ENCODE measurements around the gene GNG13. TPM values are rescaled to one million over a fixed set of nuclear protein-coding genes. Genes with fewer than 3 reads are reported as not detected.
"Not testable (repeated sequence)": the region's sequence is repeated elsewhere in the genome, so short reads cannot be mapped to it uniquely, and the experiment has no call there.

Gene GNG13
- total RNA-seq, 1 donor from 2014 or later: not detected

DNA sequence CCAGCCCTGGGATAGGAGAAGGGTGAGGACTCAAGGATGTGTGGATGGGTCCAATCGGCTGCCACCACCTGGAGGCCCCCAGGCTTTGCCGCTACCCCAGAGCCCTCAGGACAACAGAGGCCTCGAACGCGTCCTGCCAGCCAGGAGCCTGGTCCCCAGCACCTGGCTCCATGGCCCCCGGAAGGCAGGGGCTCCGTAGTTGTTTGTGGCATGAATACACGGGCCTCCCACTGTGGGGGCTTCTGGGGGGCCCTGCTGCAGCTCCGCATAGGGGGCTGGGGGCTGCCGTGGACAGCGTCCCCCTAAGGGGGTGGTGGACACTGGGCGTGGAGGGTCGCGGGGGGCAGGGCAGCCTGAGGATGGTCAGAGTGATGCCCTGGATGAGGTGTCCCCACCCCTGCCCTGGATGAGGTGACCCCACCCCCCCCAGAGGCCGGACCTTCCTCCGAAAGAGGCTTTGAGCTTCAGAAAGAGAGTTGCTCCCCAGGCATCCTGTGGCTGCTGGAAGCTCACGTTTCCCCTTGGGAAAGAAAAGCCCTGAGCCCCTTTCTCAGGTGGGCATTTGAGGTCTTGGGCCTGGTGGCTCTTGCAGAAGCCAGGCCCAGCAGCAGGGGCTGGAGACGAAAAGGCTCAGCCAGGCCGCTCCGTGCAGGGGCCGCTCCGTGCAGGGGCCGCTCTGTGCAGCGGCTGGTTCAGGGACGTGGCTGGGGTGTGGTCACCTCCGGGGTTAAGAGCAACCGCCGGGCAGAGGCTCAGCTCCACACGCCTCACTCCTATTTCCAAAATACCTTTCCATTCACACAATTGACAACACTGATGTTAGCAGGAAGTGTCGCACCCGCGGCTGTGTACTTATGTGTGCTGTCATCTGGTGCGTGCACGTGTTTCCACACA, 40.3 kb upstream of the GNG13 start:
- TF ChIP-seq, protein P1, sequence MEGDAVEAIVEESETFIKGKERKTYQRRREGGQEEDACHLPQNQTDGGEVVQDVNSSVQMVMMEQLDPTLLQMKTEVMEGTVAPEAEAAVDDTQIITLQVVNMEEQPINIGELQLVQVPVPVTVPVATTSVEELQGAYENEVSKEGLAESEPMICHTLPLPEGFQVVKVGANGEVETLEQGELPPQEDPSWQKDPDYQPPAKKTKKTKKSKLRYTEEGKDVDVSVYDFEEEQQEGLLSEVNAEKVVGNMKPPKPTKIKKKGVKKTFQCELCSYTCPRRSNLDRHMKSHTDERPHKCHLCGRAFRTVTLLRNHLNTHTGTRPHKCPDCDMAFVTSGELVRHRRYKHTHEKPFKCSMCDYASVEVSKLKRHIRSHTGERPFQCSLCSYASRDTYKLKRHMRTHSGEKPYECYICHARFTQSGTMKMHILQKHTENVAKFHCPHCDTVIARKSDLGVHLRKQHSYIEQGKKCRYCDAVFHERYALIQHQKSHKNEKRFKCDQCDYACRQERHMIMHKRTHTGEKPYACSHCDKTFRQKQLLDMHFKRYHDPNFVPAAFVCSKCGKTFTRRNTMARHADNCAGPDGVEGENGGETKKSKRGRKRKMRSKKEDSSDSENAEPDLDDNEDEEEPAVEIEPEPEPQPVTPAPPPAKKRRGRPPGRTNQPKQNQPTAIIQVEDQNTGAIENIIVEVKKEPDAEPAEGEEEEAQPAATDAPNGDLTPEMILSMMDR (IDR thresholded peaks at IDR 0.05; ENCODE audit: insufficient read depth, low read length, poor library complexity, severe bottlenecking): no peak
- Histone ChIP-seq H3K27me3 (ENCODE audit: control insufficient read depth, insufficient read depth, low read length) (peaks cover 9% of the 10 kb centered on the region), H3K4me3 (ENCODE audit: low read depth, low read length) (no peak overlapping the region), H3K36me3 (ENCODE audit: control insufficient read depth, insufficient read depth, low read length) (no peaks in the 10 kb centered on the region)
- DNase-seq (ENCODE audit: low read depth): no peak

DNA sequence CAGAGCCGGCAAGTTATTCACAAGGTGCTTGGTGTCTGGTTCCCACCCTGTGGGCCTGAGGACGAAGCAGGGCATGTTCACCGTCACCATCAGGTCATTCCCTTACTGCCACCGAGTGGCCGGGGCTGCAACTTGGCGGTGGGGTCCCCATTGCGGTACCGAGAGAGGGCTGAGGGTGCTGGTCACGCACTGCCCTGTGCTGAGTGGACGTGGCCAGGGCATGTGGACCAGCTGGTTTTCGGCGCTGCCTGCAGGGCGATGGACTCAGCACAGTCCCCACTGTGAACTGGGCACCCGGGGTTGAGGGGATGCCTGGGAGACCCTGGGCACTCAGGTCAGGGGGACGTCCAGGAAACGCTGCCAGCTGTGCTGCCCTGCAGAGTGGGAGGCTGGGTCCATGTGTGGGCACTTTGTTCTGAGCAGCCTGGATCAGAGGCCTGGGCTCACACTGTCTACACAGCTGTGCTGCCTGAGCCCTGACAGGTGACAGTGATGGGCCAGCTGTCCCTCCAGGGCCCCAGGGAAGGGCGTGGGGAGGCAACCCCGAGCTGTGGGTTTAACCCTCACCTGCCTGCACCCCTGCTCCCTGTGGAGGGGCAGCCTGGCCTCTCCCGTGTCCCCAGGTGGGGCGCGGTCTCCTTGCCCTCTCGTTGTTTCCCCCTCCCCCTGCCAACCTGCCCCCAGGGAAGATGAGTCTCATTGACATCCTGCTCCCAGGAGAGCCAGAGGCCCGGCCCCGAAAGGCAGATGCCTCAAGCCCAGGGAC, 39.3 kb upstream of the GNG13 start:
- no peak for DNase-seq (ENCODE audit: low read depth)
- peaks cover 3% of the 10 kb centered on the region for H3K27me3 ChIP-seq (ENCODE audit: control insufficient read depth, insufficient read depth, low read length)
- TF ChIP-seq, protein P1 (IDR thresholded peaks at IDR 0.05; ENCODE audit: insufficient read depth, low read length, poor library complexity, severe bottlenecking): no peak
- H3K4me3 ChIP-seq (ENCODE audit: low read depth, low read length): no peak overlapping the region
- no peaks in the 10 kb centered on the region for H3K36me3 ChIP-seq (ENCODE audit: control insufficient read depth, insufficient read depth, low read length)

DNA sequence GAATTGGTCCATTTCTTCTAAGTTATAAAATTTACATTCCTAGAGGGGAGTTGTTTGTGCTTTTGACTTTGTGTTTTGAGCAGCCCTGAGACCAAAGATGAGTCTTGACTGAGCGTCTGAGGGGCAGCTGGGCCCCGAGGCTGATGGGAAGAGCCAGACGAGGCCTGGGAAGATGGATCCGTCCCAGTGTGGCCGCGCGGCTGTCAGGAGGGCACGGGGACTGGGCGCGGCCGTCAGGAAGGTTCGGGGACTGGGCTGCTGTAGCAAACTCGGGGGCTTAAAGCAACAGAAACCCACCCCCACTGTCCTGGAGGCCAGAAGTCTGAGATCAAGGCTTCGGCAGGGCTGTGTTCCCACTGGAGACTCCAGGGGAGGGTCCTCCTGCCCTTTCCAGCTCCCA, 38.2 kb upstream of the GNG13 start:
- H3K36me3 ChIP-seq (ENCODE audit: control insufficient read depth, insufficient read depth, low read length): no peaks in the 10 kb centered on the region
- H3K27me3 ChIP-seq (ENCODE audit: control insufficient read depth, insufficient read depth, low read length): no peaks in the 10 kb centered on the region
- TF ChIP-seq, protein P1 (IDR thresholded peaks at IDR 0.05; ENCODE audit: insufficient read depth, low read length, poor library complexity, severe bottlenecking): no peak
- DNase-seq (ENCODE audit: low read depth): no peak
- no peak overlapping the region for H3K4me3 ChIP-seq (ENCODE audit: low read depth, low read length)

DNA sequence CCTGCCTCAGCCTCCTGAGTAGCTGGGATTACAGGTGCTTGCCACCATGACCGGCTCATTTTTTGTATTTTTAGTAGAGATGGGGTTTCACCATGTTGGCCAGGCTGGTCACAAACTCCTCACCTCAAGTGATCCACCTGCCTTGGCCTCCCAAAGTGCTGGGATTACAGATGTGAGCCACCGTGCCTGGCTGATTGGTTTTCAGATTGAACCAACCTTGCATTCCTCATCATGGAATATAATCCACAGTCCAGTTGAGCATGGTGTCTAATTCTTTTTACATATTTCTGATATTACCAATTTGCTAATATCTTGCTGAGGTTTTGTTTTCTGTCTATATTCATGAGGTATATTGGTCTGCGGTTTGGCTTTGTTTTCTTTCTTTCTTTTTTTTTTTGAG, 36.3 kb upstream of the GNG13 start:
- DNase-seq (ENCODE audit: low read depth); H3K36me3 ChIP-seq (ENCODE audit: control insufficient read depth, insufficient read depth, low read length); H3K4me3 ChIP-seq (ENCODE audit: low read depth, low read length): not testable (repeated sequence)
- peaks cover 15% of the 10 kb centered on the region for H3K27me3 ChIP-seq (ENCODE audit: control insufficient read depth, insufficient read depth, low read length)

DNA sequence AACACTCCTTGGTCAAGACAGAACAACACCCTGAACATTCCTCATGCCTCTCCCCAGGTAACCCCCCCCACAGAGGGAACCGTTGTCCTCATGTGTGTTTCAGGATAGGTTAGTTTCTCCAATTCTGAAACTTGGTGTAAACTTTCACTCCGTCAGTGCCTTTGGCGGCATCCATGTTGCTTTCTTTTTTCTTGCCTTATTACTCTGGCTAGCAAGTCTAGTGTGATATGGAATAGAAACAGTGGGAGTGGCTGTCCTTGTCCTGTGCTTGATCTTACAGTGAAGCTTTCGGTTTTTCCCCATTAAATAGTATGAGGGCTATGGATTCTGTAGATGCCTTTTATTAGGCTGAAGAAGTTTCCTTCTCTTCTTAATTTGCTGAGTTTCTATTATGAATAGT, 35.7 kb upstream of the GNG13 start:
- TF ChIP-seq, protein P1 (IDR thresholded peaks at IDR 0.05; ENCODE audit: insufficient read depth, low read length, poor library complexity, severe bottlenecking): no peak
- H3K27me3 ChIP-seq (ENCODE audit: control insufficient read depth, insufficient read depth, low read length): peaks cover 15% of the 10 kb centered on the region
- H3K4me3 ChIP-seq (ENCODE audit: low read depth, low read length): no peak overlapping the region
- no peaks in the 10 kb centered on the region for H3K36me3 ChIP-seq (ENCODE audit: control insufficient read depth, insufficient read depth, low read length)
- DNase-seq (ENCODE audit: low read depth): no peak

DNA sequence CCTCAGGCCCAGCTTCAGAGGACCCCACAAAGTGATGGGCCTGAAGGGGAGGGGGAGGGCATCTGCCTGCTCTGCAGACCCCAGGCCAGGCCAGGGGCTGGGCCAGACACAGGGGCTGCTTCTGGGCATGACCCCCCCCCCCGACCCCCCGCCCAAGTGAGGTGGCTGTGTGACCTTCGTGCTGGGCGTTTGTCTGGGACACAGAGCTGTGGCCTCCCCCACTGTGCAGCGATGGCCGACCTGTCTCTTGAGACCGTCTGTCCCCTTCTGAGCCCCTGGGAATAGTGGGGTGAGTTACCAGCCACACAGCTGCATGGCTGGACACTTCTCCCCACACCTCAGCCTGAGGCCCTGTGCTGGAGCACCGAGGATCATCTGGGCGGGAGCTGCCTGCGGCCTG, 34.8 kb upstream of the GNG13 start:
- Histone ChIP-seq H3K36me3 (ENCODE audit: control insufficient read depth, insufficient read depth, low read length) (no peaks in the 10 kb centered on the region), H3K4me3 (ENCODE audit: low read depth, low read length) (no peak overlapping the region), H3K27me3 (ENCODE audit: control insufficient read depth, insufficient read depth, low read length) (peaks cover 15% of the 10 kb centered on the region)
- no peak for DNase-seq (ENCODE audit: low read depth)
- TF ChIP-seq, protein P1 (IDR thresholded peaks at IDR 0.05; ENCODE audit: insufficient read depth, low read length, poor library complexity, severe bottlenecking): no peak

Measured in kidney epithelial cell (primary cell).